Endothelial cell of umbilical vein (primary cell): ENCODE data around the gene TRPM7.

ENCODE experiments used
- EZH2 ChIP-seq: IDR thresholded peaks from 2 replicates; pipeline ENCODE4 v1.6.1; 2012; ENCODE audit warnings: borderline replicate concordance, low read depth, mild to moderate bottlenecking, moderate library complexity, low read length, inconsistent platforms; ENCODE audit not compliant: severe bottlenecking
- POLR2A ChIP-seq: IDR thresholded peaks from 2 replicates; pipeline ENCODE4 v1.6.1; 2012; ENCODE audit warnings: low read depth, mild to moderate bottlenecking, control low read depth, low read length
- POLR2AphosphoS5 ChIP-seq: IDR thresholded peaks from 2 replicates; pipeline ENCODE4 v1.6.1; 2012; ENCODE audit warnings: low read depth, mild to moderate bottlenecking, control low read depth, low read length, moderate library complexity; ENCODE audit not compliant: insufficient read depth
- TF ChIP-seq, protein P1 (sequence below): IDR thresholded peaks from 2 replicates; pipeline ENCODE4 v1.6.1; 2011; ENCODE audit not compliant: insufficient read depth, insufficient read length
- TF ChIP-seq, protein P2 (sequence below), 2 donors: IDR thresholded peaks; 1 replicate in 1 of 2; 2 replicates in 1 of 2; pipeline ENCODE4 v1.5.1; 2011; ENCODE audit warnings: low read length in 2 of 2, mild to moderate bottlenecking in 2 of 2, moderate library complexity in 2 of 2, control low read depth in 1 of 2, inconsistent platforms in 1 of 2, low read depth in 1 of 2; ENCODE audit not compliant: insufficient read depth in 1 of 2; ENCODE audit errors: extremely low read depth in 1 of 2

DNA sequence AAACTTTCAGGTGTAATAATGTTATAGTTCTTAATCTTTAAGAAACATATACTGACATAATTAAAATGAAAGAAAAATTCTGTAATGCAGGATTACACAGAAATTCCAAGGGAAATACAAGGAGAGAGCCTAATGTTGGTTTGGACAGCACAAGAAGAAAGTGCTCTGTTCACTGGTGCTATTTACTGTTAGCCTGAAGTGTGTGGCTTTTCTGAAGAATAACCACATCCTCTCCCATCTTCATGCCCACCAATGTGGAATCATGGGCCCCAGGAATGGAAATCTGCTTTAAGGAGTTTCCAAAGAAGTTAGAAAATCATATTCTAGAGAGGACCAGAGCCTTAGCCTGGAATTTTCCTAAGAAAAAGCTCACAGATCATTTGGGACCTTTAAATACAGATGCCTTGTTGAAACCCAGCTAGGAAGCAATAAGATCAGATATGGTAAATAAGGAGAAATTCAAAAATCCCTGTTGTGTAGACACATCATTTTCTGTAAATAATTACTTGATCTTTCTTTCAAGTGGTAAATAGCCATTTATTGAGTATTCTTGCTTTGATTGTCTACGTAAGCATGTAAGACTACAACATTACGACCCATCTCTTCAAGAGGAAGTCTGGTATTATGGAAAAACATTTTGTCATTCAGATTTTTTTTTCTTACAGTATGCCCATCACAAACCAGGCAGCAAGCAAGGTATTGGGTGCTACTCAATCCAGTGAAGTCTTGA lies 129.8 kb downstream of the TRPM7 start:
- TF ChIP-seq, protein P1, sequence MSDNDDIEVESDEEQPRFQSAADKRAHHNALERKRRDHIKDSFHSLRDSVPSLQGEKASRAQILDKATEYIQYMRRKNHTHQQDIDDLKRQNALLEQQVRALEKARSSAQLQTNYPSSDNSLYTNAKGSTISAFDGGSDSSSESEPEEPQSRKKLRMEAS = no peak
- TF ChIP-seq, protein P2, sequence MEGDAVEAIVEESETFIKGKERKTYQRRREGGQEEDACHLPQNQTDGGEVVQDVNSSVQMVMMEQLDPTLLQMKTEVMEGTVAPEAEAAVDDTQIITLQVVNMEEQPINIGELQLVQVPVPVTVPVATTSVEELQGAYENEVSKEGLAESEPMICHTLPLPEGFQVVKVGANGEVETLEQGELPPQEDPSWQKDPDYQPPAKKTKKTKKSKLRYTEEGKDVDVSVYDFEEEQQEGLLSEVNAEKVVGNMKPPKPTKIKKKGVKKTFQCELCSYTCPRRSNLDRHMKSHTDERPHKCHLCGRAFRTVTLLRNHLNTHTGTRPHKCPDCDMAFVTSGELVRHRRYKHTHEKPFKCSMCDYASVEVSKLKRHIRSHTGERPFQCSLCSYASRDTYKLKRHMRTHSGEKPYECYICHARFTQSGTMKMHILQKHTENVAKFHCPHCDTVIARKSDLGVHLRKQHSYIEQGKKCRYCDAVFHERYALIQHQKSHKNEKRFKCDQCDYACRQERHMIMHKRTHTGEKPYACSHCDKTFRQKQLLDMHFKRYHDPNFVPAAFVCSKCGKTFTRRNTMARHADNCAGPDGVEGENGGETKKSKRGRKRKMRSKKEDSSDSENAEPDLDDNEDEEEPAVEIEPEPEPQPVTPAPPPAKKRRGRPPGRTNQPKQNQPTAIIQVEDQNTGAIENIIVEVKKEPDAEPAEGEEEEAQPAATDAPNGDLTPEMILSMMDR (IDR thresholded peaks at IDR 0.05; ENCODE audit: extremely low read depth in 1 of 2, insufficient read depth in 1 of 2, low read depth in 1 of 2, low read length in 2 of 2) = no peak
- TF ChIP-seq EZH2 (no peak), POLR2A (no peak), POLR2AphosphoS5 (no peak)
